GM12873 (cell line): ENCODE data around the gene DNAAF8.

Experiments
- TF ChIP-seq, protein P1 (sequence below): IDR thresholded peaks from 2 replicates; pipeline ENCODE4 v1.5.1; 2012; ENCODE audit warnings: low read depth, mild to moderate bottlenecking, moderate library complexity, low read length, control low read depth; ENCODE audit not compliant: insufficient read depth; ENCODE audit errors: missing control alignments

DNAAF8 gene

GRCh38 chr16:4702466-4702808 is 31.9 kb upstream of the DNAAF8 start:
- TF ChIP-seq, protein P1, sequence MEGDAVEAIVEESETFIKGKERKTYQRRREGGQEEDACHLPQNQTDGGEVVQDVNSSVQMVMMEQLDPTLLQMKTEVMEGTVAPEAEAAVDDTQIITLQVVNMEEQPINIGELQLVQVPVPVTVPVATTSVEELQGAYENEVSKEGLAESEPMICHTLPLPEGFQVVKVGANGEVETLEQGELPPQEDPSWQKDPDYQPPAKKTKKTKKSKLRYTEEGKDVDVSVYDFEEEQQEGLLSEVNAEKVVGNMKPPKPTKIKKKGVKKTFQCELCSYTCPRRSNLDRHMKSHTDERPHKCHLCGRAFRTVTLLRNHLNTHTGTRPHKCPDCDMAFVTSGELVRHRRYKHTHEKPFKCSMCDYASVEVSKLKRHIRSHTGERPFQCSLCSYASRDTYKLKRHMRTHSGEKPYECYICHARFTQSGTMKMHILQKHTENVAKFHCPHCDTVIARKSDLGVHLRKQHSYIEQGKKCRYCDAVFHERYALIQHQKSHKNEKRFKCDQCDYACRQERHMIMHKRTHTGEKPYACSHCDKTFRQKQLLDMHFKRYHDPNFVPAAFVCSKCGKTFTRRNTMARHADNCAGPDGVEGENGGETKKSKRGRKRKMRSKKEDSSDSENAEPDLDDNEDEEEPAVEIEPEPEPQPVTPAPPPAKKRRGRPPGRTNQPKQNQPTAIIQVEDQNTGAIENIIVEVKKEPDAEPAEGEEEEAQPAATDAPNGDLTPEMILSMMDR, result no peak

DNA sequence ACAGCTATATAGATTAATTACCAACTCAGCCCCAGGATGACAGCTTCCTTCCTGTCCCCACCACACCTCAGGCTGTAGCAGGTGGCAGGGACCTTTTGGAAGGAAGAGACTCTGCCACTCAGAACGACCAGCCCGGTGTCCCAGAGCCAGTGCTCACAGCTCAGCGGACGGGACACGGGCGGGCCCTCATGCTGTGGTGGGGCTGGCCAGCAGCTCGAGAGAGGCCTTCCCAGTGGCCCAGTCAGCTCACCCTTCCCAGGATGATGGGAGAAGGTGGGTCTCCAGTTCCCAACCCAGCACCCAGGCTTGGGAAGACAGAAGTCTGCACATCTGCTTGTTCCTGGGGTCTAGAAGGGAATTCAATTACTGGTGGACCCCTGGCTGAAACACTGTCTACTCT is 30.4 kb upstream of the DNAAF8 start:
- TF ChIP-seq, protein P1, result no peak

DNA sequence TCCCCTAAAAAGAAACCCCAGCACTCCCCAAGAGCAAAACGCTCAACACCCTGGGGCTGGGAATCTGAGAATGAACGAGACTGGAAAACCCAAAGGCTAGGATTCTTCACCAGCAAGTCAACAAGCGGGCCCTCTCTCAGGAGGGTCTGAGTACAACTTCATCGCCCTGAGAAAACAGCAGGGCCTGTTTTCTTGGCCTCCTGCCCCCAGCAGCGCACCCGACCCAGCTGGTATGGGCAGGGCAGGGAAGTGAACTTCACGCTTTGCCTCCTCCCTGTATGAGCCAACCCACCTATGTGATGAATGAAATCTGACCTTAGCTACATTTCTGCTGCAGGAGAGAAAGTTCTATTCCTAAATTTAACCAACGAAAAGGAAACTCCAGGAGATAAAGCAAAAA is 29.8 kb upstream of the DNAAF8 start:
- TF ChIP-seq, protein P1, result no peak

DNA sequence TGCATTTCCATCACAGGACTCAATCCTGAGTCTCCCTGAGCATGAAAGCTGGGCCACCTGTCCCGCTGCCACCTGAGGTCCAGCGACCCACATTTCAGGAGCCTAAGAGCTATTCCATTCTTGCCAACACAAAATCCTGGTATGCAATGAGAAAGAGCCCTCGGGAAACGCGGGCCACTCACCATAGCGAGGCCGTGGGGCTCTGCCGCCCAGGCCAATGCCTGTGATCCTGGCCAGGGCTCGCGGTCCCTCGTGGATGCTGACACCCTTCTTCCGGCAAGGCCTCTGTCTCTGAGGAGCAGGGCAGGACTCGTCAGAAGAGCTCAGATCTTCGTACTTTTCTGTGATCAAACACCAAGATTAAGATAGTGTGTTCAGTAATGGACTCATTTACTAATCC is 29.4 kb upstream of the DNAAF8 start:
- TF ChIP-seq, protein P1, result no peak

GRCh38 chr16:4706871-4707270 is 27.5 kb upstream of the DNAAF8 start:
- TF ChIP-seq, protein P1, result no peak

DNA sequence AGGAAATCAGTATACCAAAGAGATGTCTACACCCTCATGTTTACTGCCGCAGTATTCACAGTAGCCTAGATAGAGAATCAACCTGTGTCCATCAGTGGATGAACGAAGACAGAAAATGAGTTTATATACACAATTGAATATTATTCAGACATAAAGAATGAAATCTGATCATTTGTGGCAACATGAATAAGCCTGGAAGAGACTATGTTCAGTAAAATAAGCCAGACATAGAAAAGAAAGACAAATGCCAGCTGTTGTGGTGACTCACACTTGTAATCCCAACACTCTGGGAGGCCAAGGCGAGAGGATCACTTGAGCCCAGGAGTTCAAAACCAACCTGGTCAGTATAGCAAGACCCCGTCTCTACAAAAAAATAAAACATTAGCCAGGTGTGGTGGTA is 24.9 kb upstream of the DNAAF8 start:
- TF ChIP-seq, protein P1, result no peak

DNA sequence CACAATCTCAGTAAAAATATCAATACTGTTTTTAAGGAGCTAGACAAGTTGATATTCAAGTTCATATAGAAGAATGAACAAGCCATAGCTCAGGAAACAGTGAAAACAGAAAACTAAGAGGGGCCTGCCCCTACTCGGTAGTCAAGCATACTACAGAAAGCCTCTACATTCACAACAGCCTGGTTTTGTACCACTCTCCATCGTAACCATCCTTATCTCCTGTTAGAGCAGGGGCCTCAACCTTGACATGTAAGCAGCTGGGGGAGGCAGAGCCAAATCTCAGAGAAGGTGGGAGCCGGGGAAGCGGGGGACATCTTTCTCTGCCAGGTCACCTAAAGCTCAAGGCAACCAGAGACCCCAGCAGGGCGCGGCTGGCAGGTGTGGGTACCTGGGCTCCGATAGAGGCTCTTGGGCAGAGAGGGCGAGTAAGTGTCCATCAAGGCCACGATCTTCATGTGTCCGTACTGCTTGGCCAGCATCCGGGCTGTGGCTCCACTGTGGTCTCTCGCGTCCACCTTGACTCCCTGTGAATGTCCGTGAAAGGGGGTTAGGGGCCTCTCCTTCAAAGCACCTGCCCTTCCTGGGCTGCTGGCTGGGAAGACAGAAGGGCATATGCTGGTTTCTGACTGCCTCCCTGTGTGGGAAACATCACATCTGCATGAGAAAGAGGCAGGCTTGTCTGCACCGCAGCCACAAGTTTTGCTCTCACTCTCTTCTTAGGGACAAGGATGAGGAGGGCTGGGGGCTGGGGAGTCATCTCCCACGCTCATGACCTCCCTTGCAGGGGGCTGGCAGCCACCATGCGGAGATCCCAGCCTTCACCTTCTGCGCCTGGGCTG is 20.5 kb upstream of the DNAAF8 start:
- TF ChIP-seq, protein P1, result no peak
